Eye (tissue), 1 donor: ENCODE measurements around the gene NLRP10.
A peak's percentile ranks its signal among the peaks of the same experiment; 100 is the strongest.

ENCODE experiments used
- DNase-seq: peaks from one replicate; pipeline ENCODE4 v3.0.0-alpha.2; 2015

NLRP10 gene, protein sequence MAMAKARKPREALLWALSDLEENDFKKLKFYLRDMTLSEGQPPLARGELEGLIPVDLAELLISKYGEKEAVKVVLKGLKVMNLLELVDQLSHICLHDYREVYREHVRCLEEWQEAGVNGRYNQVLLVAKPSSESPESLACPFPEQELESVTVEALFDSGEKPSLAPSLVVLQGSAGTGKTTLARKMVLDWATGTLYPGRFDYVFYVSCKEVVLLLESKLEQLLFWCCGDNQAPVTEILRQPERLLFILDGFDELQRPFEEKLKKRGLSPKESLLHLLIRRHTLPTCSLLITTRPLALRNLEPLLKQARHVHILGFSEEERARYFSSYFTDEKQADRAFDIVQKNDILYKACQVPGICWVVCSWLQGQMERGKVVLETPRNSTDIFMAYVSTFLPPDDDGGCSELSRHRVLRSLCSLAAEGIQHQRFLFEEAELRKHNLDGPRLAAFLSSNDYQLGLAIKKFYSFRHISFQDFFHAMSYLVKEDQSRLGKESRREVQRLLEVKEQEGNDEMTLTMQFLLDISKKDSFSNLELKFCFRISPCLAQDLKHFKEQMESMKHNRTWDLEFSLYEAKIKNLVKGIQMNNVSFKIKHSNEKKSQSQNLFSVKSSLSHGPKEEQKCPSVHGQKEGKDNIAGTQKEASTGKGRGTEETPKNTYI

DNA sequence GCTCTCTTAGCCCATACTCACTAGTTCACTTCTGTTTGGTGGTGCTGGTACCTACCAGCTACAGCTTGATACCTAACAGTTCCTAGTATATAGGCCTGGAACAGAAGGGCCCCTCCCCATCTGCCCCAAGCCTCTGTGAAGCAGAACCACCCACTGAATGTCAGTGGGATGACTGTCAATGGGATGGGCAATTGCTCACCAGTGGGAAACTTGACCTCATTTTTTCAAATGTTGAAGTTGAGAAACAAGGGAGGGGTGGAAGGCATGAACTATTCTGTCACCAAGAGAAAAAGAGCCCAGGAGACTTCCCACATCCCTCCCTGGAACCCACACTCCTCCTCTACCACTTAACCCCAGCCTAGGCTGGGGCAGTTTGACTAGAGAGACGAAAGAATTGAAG is at the start of gene NLRP10:
NLRP10 (minus strand) TSS at position 62 of the 400 bp plus-strand sequence. CDS start 1,952 bp downstream, outside the sequence.
- peak; percentile 4 for DNase-seq

DNA sequence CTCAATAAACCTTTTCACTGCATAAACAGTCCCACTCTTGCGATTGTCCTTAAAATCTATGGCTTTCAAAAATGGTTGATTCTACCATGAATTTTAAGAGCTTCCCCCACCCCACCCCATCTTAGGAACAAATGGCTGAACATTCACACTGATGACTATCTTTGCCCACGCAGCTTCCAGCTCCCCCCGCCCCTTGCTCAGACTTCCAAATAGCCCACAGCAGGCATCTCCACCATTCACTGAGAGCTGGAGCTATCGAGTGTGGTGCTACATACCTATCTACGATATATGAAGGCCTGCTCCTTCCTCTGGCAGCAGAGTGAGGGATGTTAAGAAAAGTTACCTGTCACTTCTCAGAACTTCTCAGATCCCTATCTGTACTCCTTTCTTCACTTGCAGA is 48.6 kb upstream of the NLRP10 start:
- DNase-seq, result no peak

DNA sequence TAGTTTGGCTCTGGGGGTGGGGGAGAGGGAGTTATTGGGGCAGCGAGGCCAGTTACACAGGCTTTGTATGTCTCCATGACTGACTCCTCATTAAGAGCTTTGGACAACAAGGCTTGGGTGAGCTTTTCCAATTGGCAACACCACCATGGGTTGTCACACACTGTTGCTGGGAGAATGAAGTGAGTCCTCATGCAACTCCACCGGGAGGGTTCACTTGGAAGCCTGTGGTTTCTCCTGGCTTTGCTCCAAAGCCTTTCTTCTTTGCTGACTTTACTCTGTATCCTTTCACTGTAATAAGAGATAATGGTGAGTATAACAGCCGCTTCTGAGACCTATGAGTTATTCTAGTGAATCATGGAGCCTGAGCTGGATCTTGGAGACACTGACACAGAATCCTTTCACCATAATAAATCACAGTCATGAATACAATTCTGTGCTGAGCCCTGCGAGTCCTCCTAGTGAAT is 46.8 kb upstream of the NLRP10 start:
- DNase-seq, result no peak

DNA sequence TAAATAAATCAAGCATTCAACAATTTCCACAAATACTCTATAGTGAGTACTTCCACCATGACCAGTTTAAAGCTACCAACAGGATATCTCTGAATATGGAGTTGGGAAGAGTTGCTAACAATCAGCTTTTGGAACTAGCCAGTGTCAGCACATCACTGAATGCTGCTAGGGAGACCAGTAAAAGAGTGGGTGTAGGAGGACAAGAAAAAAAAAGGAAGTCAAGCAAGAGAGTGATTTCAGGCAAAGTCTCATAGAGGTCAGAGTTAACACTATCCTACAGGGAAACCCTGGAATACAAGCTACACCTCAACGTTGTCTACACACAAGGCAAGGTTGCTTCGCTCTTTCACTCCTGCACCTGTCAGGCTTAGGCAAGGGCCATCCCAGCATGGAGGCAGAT is 46.1 kb upstream of the NLRP10 start:
- no peak for DNase-seq

DNA sequence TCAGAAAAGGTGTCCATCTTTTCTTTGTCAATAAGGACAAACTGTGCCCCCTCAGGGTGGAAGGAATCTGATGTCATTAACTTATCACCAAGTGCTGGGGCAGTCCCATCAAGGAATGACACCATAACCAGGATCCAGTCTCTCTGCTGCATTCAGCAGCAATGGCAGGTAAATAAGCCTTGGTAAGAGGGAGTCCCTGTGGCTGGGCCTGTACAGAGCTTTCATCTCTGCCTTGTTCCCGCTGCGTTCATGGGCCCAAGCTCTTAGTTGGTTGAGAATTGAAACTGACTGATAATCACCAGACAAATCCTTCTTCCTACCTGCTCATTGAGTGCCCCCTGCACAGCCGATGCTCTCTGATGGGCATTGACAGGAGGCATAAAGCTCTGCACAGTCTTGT is 44.6 kb upstream of the NLRP10 start:
- DNase-seq, result no peak

DNA sequence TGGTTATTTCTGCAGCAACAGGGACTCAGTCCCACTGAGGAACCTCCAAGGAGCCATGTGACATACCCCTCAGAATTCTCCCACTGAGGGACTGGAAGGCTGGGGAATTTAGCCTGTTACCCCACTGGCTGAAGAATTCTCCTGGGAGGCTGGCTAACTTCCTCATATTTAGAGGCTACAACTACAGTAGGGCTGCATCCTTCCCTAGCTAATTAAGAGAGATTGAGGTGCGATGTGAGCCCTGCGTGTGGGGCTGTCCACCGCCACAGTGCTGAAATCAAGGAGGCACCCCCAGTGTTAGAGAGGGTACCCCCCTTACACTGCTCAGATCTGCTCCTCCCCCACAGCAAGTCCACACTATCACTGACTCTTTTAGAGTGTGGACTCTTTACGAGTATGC is 43.0 kb upstream of the NLRP10 start:
- no peak for DNase-seq

DNA sequence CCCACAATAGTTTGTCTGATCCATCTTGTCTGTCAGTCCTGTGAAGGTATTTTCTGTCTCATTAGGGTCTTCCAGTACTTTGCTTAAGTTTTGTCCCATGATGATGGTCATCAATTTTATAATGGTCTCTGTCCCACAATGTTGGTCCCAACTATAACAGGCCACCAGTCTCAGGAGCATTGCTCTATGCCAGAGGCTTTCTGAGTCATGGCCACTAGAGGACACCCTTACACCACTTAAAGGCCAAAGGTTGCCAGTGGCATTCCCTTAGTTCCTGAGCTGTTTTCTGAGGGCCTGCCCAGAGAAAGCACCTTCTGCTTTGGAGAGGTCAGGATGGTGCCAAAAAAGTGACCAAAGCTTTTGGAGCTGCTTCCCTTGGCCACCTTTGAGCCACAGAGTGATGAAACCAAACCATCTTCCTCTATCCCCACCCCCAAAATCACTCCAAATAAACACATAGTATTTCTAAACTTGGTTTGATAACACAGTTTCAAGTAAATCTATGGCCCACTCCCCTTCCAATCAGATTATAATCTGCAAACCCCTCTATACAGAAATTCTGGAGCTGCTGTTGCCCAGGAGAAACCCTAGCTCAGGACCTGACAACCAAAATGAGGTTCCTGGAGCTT is 41.2 kb upstream of the NLRP10 start:
- DNase-seq, result peak; percentile 91

DNA sequence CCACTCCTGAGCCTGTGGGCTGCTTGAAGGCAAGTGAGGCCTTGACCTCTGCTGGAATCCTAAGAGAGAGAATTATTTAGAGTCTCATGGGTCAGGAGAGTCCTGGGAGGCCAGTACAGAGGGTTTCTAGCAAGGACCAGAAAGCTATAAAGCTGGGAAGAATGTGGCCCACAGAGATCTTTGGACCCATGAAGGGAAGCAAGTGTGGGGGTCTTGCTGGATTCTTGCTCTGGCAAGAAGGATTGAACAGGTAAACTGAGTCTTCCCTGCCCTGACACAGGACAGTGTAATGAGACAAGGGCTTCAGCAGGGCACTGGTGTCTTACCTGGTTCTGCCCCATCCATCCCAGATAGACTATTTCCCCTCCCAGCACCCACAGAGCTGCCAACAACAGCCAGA is 40.3 kb upstream of the NLRP10 start:
- no peak for DNase-seq

DNA sequence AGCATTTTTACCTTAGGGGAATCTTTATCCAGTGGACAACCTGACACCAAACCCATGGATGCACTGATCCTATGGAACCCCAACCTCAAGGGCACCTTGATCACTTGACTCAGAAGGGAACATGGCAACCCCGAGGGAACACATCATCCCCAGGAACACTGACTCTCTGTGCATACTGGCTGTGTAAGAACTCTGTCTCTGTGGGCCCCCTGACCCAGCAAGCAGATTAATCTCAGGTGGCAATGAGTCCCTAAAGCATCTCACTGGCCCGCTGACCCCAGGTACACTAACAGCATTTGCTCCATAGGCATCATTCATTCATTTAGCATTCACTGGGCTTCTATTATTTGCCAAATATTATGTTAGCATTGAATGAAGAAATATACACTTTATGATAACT is 38.8 kb upstream of the NLRP10 start:
- no peak for DNase-seq

DNA sequence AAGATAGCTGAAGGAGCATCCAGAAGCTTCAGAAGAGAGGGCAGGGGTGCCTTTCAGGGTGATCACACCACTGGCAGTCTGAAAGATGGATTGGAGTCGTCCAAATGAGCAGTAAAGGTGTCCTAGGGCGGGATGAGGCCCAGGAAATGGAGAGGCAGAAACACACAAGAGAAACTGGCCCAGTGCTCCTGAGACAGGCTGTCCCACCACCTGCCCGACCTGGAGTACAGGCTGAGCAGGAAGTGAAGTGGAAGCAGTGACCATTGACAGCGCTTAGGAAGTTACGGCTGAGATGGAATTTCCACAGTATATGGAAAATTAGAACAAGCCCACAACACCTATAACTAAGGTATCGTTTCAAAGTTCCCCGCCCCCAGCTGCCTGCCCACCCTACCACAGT is 37.9 kb upstream of the NLRP10 start:
- DNase-seq, result no peak

DNA sequence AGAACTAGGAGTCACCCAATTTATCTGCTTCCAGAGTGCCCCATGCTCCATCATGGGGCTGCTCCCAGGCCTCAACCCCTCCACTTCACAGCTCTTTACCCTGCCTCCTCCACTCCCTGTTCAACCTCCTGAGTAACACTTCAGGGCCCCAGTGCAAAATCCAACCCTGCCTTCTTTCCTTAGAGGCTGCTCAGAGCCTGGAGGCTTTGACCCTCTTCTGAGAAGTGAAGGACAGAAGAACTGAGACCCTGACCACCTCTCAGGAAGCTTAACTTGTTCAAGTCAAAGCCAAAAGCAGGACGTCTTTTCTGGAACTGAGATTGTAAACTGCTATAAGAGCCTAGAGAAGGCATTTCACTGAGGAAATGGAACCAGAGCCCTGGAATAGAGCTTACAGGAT is 37.4 kb upstream of the NLRP10 start:
- DNase-seq, result no peak

DNA sequence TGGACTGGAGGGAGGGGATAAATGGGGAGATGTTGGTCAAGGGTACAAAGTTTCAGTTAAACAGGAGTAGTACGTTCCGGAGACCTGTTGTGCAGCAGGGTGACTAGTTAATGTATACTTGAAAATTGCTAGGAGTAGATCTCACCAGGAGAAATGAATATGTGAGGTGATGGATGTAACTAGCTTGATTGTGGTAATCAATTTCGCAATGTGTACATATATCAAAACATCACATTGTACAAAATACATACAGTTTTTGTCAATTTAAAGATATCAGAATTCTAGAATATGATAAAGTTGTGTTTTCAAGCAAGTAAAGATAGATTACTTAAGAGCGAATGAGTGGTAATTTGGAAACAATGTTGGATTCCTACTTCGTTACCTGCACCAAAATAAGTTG is 35.1 kb upstream of the NLRP10 start:
- DNase-seq, result no peak

DNA sequence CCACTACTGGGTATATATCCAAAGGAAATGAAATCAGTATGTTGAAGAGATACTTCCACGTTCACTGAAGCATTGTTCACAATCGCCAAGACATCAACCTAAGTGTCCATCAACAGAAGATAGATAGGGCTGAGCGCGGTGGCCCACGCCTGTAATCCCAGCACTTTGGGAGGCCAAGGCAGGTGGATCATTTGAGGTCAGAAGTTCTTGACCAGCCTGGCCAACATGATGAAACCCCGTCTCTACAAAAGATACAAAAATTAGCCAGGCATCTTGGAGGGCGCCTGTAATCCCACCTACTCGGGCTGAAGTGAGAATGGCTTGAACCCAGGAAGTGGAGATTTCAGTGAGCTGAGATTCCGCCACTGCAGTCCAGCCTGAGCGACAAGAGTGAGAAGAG is 34.5 kb upstream of the NLRP10 start:
- no peak for DNase-seq

DNA sequence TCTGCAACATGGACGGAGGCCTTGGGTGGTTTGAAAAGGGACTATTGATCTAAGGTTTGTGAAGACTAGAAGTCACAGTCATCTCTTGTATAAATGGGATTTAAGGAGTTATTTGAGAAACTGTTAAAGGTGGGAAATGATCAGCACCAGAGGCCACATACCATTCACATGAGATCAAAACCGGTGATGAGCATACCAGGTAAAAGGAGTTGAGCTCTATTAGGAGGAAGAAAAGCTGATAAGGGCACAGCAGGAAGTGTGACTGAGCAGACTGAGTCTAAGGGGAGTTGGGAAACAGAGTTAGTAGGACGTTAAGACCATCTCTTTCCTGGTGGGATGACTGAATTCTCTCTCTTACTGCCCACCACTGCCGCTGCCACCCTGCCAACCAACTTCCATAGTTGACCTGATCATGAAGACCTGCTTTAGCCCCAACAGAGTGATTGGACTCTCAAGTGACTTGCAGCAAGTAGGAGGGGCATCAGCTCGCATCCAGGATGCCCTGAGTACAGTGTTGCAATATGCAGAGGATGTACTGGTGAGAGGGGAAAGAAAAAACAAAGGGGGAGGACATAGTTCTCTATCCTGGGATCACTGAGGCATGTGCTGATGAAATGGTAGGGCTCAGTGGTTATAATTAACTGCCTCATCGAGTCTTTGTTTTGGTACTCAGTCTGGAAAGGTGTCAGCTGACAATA is 29.5 kb upstream of the NLRP10 start:
- DNase-seq, result no peak

DNA sequence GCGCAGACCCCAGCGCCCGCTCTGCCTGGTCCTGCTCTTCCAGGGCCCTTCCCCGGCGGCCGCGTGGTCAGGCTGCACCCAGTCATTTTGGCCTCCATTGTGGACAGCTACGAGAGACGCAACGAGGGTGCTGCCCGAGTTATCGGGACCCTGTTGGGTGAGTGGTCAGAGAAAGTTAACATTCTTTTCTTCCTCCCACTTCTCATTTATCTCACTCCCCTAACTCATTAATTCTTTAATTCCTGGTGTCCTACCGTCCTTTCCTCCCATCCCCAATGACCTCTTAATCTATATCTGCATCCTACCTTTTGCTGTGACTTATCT is 22.3 kb upstream of the NLRP10 start:
- DNase-seq, result peak; percentile 25

DNA sequence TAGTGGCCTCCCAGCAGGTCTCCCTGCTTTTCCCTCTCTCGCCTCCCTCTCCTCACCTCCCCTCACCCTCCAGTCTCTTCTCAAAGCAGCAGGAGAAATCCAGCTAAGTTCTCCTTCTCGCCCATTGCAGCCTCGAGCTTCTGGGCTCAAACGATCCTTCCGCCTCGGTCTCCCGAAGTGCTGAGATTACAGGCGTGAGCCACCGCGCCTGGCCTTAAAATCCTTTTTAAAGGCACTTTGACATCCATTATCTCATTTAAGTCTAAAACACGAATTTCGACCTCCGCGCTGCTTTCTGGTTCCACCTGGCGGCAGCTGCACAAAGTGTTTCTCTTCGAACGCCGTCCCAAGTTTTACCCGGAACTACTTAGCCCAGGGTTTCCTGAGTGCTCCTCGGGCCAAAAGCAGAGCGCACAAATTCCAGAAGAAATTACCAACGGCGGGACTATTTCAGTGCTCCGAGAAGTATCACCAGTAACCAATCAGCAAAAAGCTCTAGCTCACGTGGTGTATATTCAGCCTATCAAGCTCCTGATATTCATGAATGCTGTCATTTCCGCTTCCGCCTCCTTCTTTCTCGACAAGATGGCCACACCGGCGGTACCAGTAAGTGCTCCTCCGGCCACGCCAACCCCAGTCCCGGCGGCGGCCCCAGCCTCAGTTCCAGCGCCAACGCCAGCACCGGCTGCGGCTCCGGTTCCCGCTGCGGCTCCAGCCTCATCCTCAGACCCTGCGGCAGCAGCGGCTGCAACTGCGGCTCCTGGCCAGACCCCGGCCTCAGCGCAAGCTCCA is 21.7 kb upstream of the NLRP10 start, which contains the start of gene EIF3F:
EIF3F (plus strand) TSS at position 570 of the 792 bp plus-strand sequence; CDS start at position 586, 16 bp downstream.
- peak; percentile 100 for DNase-seq

DNA sequence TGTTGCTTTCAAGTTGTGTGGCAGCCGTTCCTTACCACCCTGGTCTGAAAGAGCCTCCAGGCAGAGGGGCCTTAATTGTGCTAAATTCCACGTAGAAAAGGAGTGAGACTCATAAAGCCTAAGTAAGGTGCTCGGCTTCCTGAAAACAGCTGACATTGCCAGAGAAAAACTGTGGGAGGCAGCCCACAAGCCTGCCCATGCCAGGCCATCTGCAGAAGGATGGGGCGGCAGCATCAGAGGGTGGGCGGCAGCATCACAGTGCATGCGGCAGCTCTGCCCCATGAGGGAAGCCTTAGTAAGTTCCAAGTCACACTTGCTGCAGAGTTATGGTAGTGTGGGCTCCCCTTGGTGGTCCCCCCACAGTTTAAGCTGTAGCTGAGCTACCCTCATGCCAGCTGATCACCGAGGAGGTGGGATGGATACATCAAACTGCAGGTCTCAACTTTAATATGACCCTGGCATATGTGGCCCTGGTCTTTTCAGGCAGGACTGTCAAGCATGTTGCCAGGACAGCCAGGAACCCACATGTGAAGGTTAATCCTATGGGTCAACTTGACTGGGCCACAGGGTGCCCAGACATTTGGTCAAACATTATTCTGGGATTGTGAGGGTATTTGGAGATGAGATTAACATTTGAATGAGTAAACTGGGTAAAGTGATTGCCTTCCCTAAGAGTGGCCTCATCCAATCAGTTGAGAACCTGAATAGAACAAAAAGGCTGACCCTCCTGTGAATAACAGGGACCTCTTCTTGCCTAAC is 18.8 kb upstream of the NLRP10 start:
- DNase-seq, result no peak

DNA sequence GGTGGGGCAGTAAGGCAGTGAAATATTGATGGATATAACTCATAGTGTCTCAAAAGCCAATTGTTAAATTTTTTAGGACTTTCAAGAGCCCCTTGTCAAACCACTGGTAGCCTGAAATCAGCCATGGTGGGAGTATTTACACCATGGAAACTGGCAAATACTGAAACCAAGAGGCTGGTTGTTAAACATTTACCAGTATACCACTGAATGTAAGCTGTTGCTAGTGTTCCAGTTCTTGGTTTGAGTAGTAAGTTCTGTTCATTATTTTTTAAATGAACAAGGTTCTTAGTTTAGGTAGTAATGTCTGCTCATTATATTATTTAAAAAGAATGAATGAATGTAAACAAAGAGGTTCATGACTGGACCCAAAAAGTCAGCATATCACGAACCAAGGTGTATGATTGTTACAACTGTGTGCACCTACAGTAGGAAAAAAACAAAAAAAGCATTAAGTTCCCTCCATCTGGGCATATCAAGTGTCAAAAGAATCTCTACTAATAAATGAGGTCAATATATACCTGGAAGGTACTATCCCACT is 17.4 kb upstream of the NLRP10 start:
- no peak for DNase-seq

DNA sequence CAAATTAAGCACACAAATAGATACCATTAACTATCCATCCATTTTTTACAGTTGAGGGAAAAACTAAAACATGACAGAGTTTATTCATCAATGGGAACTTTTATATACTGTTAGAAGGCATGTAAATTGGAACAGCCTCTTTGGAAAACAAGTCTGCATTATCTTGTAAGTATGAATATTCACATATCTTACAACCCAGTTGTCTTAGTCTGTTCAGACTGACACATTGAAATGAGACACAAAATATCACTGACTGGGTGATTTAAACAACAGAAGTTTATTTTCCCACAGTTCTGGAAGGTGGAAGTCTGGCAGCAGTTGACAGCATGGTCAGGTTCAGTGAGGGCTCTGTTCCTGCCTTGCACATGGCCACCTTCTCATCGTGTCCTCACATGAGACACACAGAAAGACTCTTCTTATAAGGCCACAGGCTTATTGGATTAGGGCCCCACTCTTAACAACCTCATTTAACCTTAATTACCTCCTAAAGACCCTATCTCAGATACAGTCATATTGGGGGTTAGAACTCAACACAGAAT is 16.4 kb upstream of the NLRP10 start:
- DNase-seq, result no peak

DNA sequence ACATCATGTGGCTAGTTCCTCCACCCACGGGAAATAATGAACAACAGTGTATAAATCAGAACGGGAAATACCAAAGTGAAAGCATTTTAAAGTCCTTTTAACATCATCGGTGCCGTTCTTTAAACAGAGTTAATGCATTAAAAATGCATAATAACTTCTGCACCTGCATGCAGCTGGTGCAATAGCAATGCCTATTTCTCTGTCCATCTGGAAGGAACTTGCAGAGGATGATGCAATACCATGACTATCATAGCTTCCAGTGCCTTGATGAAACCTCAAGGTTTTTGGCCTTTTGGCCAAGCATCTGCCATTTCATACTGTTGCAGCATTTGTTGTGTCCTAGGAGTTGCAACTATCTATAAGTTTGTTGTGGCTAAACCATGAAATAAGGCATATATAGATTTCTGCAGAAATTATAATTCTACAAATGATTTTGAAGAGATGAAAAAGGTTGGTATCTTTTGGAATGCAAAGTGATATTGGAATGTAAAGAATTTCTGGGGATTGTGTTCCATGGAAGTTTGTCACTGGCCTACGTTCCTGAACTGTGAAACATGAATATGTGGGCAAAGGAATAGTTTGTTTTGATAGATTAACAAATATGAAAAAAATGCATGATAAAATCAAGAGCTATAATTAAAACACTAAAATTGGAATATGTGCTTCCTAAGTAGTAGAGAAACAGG is 12.1 kb upstream of the NLRP10 start:
- peak; percentile 6 for DNase-seq

DNA sequence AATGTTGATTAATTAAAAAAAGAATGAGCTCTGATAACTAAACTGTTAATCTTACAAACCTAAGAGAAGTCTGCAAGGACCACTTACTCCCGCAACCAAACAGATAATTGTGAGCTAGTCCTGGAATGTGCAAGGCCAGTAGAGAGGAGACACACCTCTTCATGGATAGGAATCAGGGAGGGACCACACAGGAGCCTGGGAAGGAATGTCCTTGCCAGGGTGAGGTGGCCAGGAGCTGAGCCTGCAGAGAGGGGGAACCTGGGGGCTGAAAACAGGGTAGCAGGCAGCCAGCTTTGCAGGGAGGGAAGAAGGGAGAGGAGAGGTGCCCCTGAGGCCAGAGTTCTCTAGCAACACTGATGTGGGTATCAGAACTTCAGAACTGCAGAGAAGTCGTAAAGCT is 9.4 kb upstream of the NLRP10 start:
- no peak for DNase-seq
